Measurements from ENCODE around the gene KREMEN1. TPM values are rescaled to one million over a fixed set of nuclear protein-coding genes. Genes with fewer than 3 reads are reported as not detected.

The KREMEN1 gene
- total and polyA plus RNA-seq, 9 of the 15 experiments (the other 6 are each of a cell fraction or from before 2014, with no cell fraction given), result 0.69 to 11.5 (median 4.3) TPM

GRCh38 chr22:29152954-29153719 lies 80.3 kb downstream of the KREMEN1 start (continued):
- TF ChIP-seq PRDM10 (IDR thresholded peaks at IDR 0.05; ENCODE audit: partially characterized antibody) (no peak), BACH1 (tag; IDR thresholded peaks at IDR 0.05) (peak; percentile 95), ZNF143 (CRISPR knock-in tag; IDR thresholded peaks at IDR 0.05) (no peak), SNRNP70 (optimal IDR thresholded peaks at IDR 0.05; ENCODE audit: low read depth, low read length) (no peak), CREB3 (tag; conservative IDR thresholded peaks at IDR 0.05; ENCODE audit: low read depth) (peak; percentile 98), PBX2 (CRISPR knock-in tag; IDR thresholded peaks at IDR 0.05; ENCODE audit: low read depth) (no peak), PBX2 (tag; conservative IDR thresholded peaks at IDR 0.05; ENCODE audit: low read depth) (peak; percentile 50), NFE2L1 (tag; IDR thresholded peaks at IDR 0.05; ENCODE audit: borderline replicate concordance, low read depth) (peak; percentile 40; the same call in 1 of the 2 replicates), SIN3A (IDR thresholded peaks at IDR 0.05; ENCODE audit: borderline replicate concordance in 2 of 2, control insufficient read depth in 1 of 2, low read depth in 2 of 2, low read length in 2 of 2) (no peak), CTCF (IDR thresholded peaks at IDR 0.05 in 2 of 3, conservative IDR thresholded peaks at IDR 0.05 in 1 of 3; ENCODE audit: insufficient read depth in 2 of 3, low read depth in 1 of 3, low read length in 3 of 3) (no peak), ZKSCAN8 (CRISPR knock-in tag; IDR thresholded peaks at IDR 0.05) (peak; percentile 88)
- TF ChIP-seq, protein P1, sequence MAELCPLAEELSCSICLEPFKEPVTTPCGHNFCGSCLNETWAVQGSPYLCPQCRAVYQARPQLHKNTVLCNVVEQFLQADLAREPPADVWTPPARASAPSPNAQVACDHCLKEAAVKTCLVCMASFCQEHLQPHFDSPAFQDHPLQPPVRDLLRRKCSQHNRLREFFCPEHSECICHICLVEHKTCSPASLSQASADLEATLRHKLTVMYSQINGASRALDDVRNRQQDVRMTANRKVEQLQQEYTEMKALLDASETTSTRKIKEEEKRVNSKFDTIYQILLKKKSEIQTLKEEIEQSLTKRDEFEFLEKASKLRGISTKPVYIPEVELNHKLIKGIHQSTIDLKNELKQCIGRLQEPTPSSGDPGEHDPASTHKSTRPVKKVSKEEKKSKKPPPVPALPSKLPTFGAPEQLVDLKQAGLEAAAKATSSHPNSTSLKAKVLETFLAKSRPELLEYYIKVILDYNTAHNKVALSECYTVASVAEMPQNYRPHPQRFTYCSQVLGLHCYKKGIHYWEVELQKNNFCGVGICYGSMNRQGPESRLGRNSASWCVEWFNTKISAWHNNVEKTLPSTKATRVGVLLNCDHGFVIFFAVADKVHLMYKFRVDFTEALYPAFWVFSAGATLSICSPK (IDR thresholded peaks at IDR 0.05; ENCODE audit: borderline replicate concordance), result no peak
